HEK293 (cell line): Measurements from ENCODE around the gene TAS1R3.

ENCODE experiments used
- CTCF ChIA-PET: fragments of 350-600 bp; formaldehyde crosslinking; extraction: SDS; loops from one replicate; lab custom pipeline; 2021; ENCODE audit warnings: antibody characterized with exemption; lab: Yijun Ruan, JAX
- POLR2A ChIA-PET: fragments of 300-600 bp; formaldehyde crosslinking; extraction: SDS; loops from one replicate; lab custom pipeline; 2020; ENCODE audit warnings: antibody characterized with exemption, inconsistent platforms; lab: Yijun Ruan, JAX
- H3K27ac ChIP-seq: fragments of 200-500 bp; sonication (Bioruptor generic); 2 replicates; pipeline ENCODE4 v1.5.1; 2014; ENCODE audit warnings: low read depth, low read length, control low read depth, inconsistent platforms; ENCODE audit errors: extremely low read depth
- H3K36me3 ChIP-seq, 2 experiments: fragments of 200-500 bp in 1 of 2; sonication (Bioruptor generic) in 1 of 2; 1 replicate in 1 of 2; 2 replicates in 1 of 2; pipeline ENCODE4 v1.5.1; 2014 to 2017; ENCODE audit warnings: inconsistent platforms in 2 of 2, low read length in 2 of 2; ENCODE audit not compliant: control insufficient read depth in 2 of 2, insufficient read depth in 1 of 2
- H3K4me1 ChIP-seq: fragments of 200-500 bp; sonication (Bioruptor generic); 2 replicates; pipeline ENCODE4 v1.5.1; 2014; ENCODE audit warnings: mild to moderate bottlenecking, low read length, inconsistent platforms; ENCODE audit not compliant: control insufficient read depth, insufficient read depth
- H3K4me3 ChIP-seq: 2 replicates; pipeline ENCODE4 v1.5.1; 2011; ENCODE audit warnings: low read depth, mild to moderate bottlenecking, control low read depth, low read length, moderate library complexity
- H3K9me3 ChIP-seq: fragments of 200-500 bp; sonication (Bioruptor generic); 2 replicates; pipeline ENCODE4 v1.5.1; 2014; ENCODE audit warnings: low read depth, low read length, inconsistent platforms; ENCODE audit not compliant: control insufficient read depth, insufficient read depth
- BCL11A ChIP-seq: fragments of 450-650 bp; formaldehyde crosslinking; IDR thresholded peaks from 2 replicates; pipeline ENCODE4 v1.5.1; 2016; ENCODE audit warnings: low read depth, missing biosample characterization, missing genetic modification characterization
- BCL11B ChIP-seq: fragments of 450-650 bp; formaldehyde crosslinking; IDR thresholded peaks from 2 replicates; pipeline ENCODE4 v1.5.1; 2016; ENCODE audit warnings: low read depth, missing biosample characterization, missing genetic modification characterization
- HIC1 ChIP-seq: fragments of 450-650 bp; formaldehyde crosslinking; IDR thresholded peaks from 2 replicates; pipeline ENCODE4 v1.5.1; 2016; ENCODE audit warnings: missing biosample characterization, missing genetic modification characterization
- HOXC10 ChIP-seq: sonication (generic); formaldehyde crosslinking; IDR thresholded peaks from 2 replicates; pipeline ENCODE4 v1.8.1; 2023; ENCODE audit warnings: mild to moderate bottlenecking, missing genetic modification reagents
- HOXD13 ChIP-seq: sonication (generic); formaldehyde crosslinking; IDR thresholded peaks from 2 replicates; pipeline ENCODE4 v1.8.0; 2022; ENCODE audit warnings: missing genetic modification reagents, borderline replicate concordance
- KLF1 ChIP-seq: fragments of 450-650 bp; formaldehyde crosslinking; IDR thresholded peaks from 2 replicates; pipeline ENCODE4 v1.5.1; 2016; ENCODE audit warnings: missing biosample characterization, missing genetic modification characterization
- KLF17 ChIP-seq: fragments of 450-650 bp; formaldehyde crosslinking; IDR thresholded peaks from 2 replicates; pipeline ENCODE4 v1.5.1; 2016; ENCODE audit warnings: missing biosample characterization, missing genetic modification characterization
- KLF8 ChIP-seq: fragments of 450-650 bp; formaldehyde crosslinking; IDR thresholded peaks from 2 replicates; pipeline ENCODE4 v1.5.1; 2016; ENCODE audit warnings: missing biosample characterization, missing genetic modification characterization
- PATZ1 ChIP-seq: fragments of 450-650 bp; formaldehyde crosslinking; IDR thresholded peaks from 2 replicates; pipeline ENCODE4 v1.5.1; 2016; ENCODE audit warnings: missing biosample characterization, missing genetic modification characterization
- SCRT2 ChIP-seq: fragments of 450-650 bp; formaldehyde crosslinking; IDR thresholded peaks from 2 replicates; pipeline ENCODE4 v1.5.1; 2016; ENCODE audit warnings: missing biosample characterization, missing genetic modification characterization
- SETDB1 ChIP-seq: IDR thresholded peaks from one replicate; pipeline ENCODE4 v1.6.1; 2017; ENCODE audit warnings: mild to moderate bottlenecking, low read length, moderate library complexity, mixed read lengths; ENCODE audit not compliant: insufficient read length
- ZBTB1 ChIP-seq: fragments of 450-650 bp; formaldehyde crosslinking; IDR thresholded peaks from 2 replicates; pipeline ENCODE4 v1.5.1; 2016; ENCODE audit warnings: missing biosample characterization, missing genetic modification characterization
- ZBTB21 ChIP-seq: fragments of 450-650 bp; formaldehyde crosslinking; IDR thresholded peaks from 2 replicates; pipeline ENCODE4 v1.5.1; 2017; ENCODE audit warnings: missing biosample characterization, missing genetic modification characterization
- ZBTB44 ChIP-seq: fragments of 450-650 bp; IDR thresholded peaks from 2 replicates; pipeline ENCODE4 v1.5.1; 2018; ENCODE audit warnings: missing biosample characterization, mild to moderate bottlenecking, missing genetic modification characterization
- ZBTB7A ChIP-seq: fragments of 450-650 bp; formaldehyde crosslinking; IDR thresholded peaks from 2 replicates; pipeline ENCODE4 v1.5.1; 2016; ENCODE audit warnings: low read depth, missing biosample characterization, missing genetic modification characterization
- ZFP37 ChIP-seq: fragments of 450-650 bp; formaldehyde crosslinking; IDR thresholded peaks from 2 replicates; pipeline ENCODE4 v1.5.1; 2016; ENCODE audit warnings: missing biosample characterization, missing genetic modification characterization
- ZIC2 ChIP-seq: fragments of 450-650 bp; formaldehyde crosslinking; IDR thresholded peaks from 2 replicates; pipeline ENCODE4 v1.5.1; 2016; ENCODE audit warnings: missing biosample characterization, missing genetic modification characterization
- ZNF121 ChIP-seq: fragments of 450-650 bp; formaldehyde crosslinking; IDR thresholded peaks from 2 replicates; pipeline ENCODE4 v1.5.1; 2016; ENCODE audit warnings: missing biosample characterization, missing genetic modification characterization
- ZNF140 ChIP-seq: fragments of 450-650 bp; formaldehyde crosslinking; IDR thresholded peaks from 2 replicates; pipeline ENCODE4 v1.5.1; 2016; ENCODE audit warnings: missing biosample characterization, missing genetic modification characterization
- ZNF266 ChIP-seq: fragments of 450-650 bp; formaldehyde crosslinking; IDR thresholded peaks from 2 replicates; pipeline ENCODE4 v1.5.1; 2016; ENCODE audit warnings: missing biosample characterization, missing genetic modification characterization, low read depth
- ZNF274 ChIP-seq, 2 experiments: fragments of 200-500 bp in 1 of 2; fragments of 450-650 bp in 1 of 2; sonication (Bioruptor generic) in 1 of 2; formaldehyde crosslinking in 1 of 2; IDR thresholded peaks; 2 replicates each; pipeline versions ENCODE4 v1.5.1 to v1.6.1; 2014 to 2016; ENCODE audit warnings: borderline replicate concordance in 1 of 2, inconsistent platforms in 1 of 2, low read length in 1 of 2, missing biosample characterization in 1 of 2, missing genetic modification characterization in 1 of 2
- ZNF324 ChIP-seq: fragments of 450-650 bp; formaldehyde crosslinking; IDR thresholded peaks from 2 replicates; pipeline ENCODE4 v1.5.1; 2016; ENCODE audit warnings: missing biosample characterization, missing genetic modification characterization
- ZNF335 ChIP-seq: fragments of 450-650 bp; formaldehyde crosslinking; conservative IDR thresholded peaks from 2 replicates; pipeline ENCODE4 v1.5.1; 2016; ENCODE audit warnings: missing biosample characterization, missing genetic modification characterization
- ZNF354C ChIP-seq: fragments of 450-650 bp; formaldehyde crosslinking; IDR thresholded peaks from 2 replicates; pipeline ENCODE4 v1.5.1; 2016; ENCODE audit warnings: missing biosample characterization, missing genetic modification characterization, low read depth, borderline replicate concordance
- ZNF529 ChIP-seq: fragments of 450-650 bp; formaldehyde crosslinking; IDR thresholded peaks from 2 replicates; pipeline ENCODE4 v1.5.1; 2017; ENCODE audit warnings: missing genetic modification characterization, missing biosample characterization; ENCODE audit not compliant: insufficient replicate concordance
- ZNF560 ChIP-seq: fragments of 450-650 bp; formaldehyde crosslinking; IDR thresholded peaks from 2 replicates; pipeline ENCODE4 v1.5.1; 2017; ENCODE audit warnings: missing biosample characterization, missing genetic modification characterization, borderline replicate concordance
- ZNF600 ChIP-seq: fragments of 450-650 bp; formaldehyde crosslinking; IDR thresholded peaks from 2 replicates; pipeline ENCODE4 v1.5.1; 2016; ENCODE audit warnings: missing biosample characterization, missing genetic modification characterization
- ZNF670 ChIP-seq: fragments of 450-650 bp; formaldehyde crosslinking; IDR thresholded peaks from 2 replicates; pipeline ENCODE4 v1.5.1; 2016; ENCODE audit warnings: missing biosample characterization, missing genetic modification characterization, low read depth
- ZNF692 ChIP-seq: fragments of 450-650 bp; formaldehyde crosslinking; IDR thresholded peaks from 2 replicates; pipeline ENCODE4 v1.5.1; 2016; ENCODE audit warnings: missing biosample characterization, missing genetic modification characterization
- ZSCAN30 ChIP-seq: fragments of 450-650 bp; IDR thresholded peaks from 2 replicates; pipeline ENCODE4 v1.5.1; 2018; ENCODE audit warnings: missing biosample characterization, mild to moderate bottlenecking, missing genetic modification characterization, moderate library complexity

Gene TAS1R3

GRCh38 chr1:1302951-1303509, 28.1 kb upstream of the TAS1R3 start:
- peaks cover 0 to 6% of the 10 kb centered on the region in 2 experiments; a peak in 2 of 3 replicates for H3K36me3 ChIP-seq
- ChIA-PET CTCF (interaction anchor here (0.6 to 1.9 kb wide), 2 partner anchors 12 to 32 kb away, joined by 3 to 16 read pairs; no protein-coding TSS in a partner anchor), POLR2A (interaction anchor here (0.6 kb wide), 1 partner anchor 93 kb away, joined by 3 read pairs; no protein-coding TSS in a partner anchor)
- peaks cover 20% of the 10 kb centered on the region for H3K4me1 ChIP-seq
- H3K27ac ChIP-seq = no peak overlapping the region
- no peak overlapping the region for H3K4me3 ChIP-seq
- H3K9me3 ChIP-seq = no peaks in the 10 kb centered on the region
- TF ChIP-seq ZNF121 (tag by site-specific recombination) (no peak), ZNF560 (tag by site-specific recombination) (no peak), ZNF266 (tag by site-specific recombination) (no peak), HOXC10 (CRISPR knock-in tag) (no peak), ZNF692 (tag by site-specific recombination) (no peak), ZNF140 (tag by site-specific recombination) (no peak), ZNF324 (tag by site-specific recombination) (no peak), ZNF600 (tag by site-specific recombination) (peak; percentile 36; the same call in 1 of the 2 replicates), ZBTB1 (no peak), ZNF335 (no peak), KLF17 (tag by site-specific recombination) (0 out of 2 replicates have a peak, but pooled peaks have one; percentile 32), ZIC2 (tag by site-specific recombination) (peak; percentile 38; the same call in 1 of the 2 replicates), KLF1 (peak; percentile 61; the same call in 1 of the 2 replicates), HIC1 (tag by site-specific recombination) (peak; percentile 87), ZNF529 (tag by site-specific recombination) (no peak), KLF8 (tag by site-specific recombination) (peak; percentile 69; the same call in 1 of the 2 replicates), SETDB1 (no peak), ZBTB44 (tag by site-specific recombination) (no peak), HOXD13 (CRISPR knock-in tag) (no peak), ZBTB7A (peak; percentile 85), PATZ1 (tag by site-specific recombination) (no peak), BCL11B (tag by site-specific recombination) (peak; percentile 96), ZNF670 (tag by site-specific recombination) (no peak), ZNF274 (IDR thresholded peaks at IDR 0.05; ENCODE audit: low read length) (no peak), ZNF274 (tag by site-specific recombination; IDR thresholded peaks at IDR 0.05; ENCODE audit: borderline replicate concordance) (no peak), ZFP37 (tag by site-specific recombination) (no peak), ZBTB21 (no peak), ZSCAN30 (no peak), BCL11A (tag by site-specific recombination) (peak; percentile 68; the same call in 1 of the 2 replicates), ZNF354C (tag by site-specific recombination) (no peak), SCRT2 (tag by site-specific recombination) (no peak)
